Uterus (tissue), 2 donors: ENCODE results near the gene BACH1.

ENCODE experiments used
- CTCF ChIP-seq, 4 experiments: fragments of 200-600 bp in 2 of 4; fragments of 450-650 bp in 2 of 4; sonication (generic) in 2 of 4; IDR thresholded peaks; one replicate each; pipeline ENCODE4 v1.5.1; 2016 to 2019; ENCODE audit warnings: antibody characterized with exemption in 4 of 4, mild to moderate bottlenecking in 2 of 4, moderate library complexity in 1 of 4
- POLR2A ChIP-seq, 2 donors: fragments of 450-650 bp; IDR thresholded peaks; one replicate each; pipeline ENCODE4 v1.6.1; 2016; ENCODE audit warnings: antibody characterized with exemption in 2 of 2, mild to moderate bottlenecking in 1 of 2, moderate library complexity in 1 of 2

- TF ChIP-seq CTCF (IDR thresholded peaks at IDR 0.05) (peak; percentile 71 to 87 (median 78)), POLR2A (IDR thresholded peaks at IDR 0.05) (no peak)
These were observed 73.5 kb downstream of the BACH1 start for GRCh38 chr21:29372063-29372802.
